Upper lobe of right lung (tissue), 1 donor: ENCODE results near the gene HNRNPA2B1. TPM values are rescaled to one million over a fixed set of nuclear protein-coding genes. Genes with fewer than 3 reads are reported as not detected.
A peak's percentile ranks its signal among the peaks of the same experiment; 100 is the strongest.

Experiments used
- ATAC-seq: fragments of 200-7000 bp; cut with Tn5 transposase; one replicate; pipeline ENCODE4 v1.9.1; 2020; ENCODE audit warnings: mild to moderate bottlenecking, moderate library complexity
- DNase-seq: peaks from one replicate; pipeline ENCODE4 v3.0.0-alpha.2; 2020
- H3K27ac ChIP-seq: fragments of 200-600 bp; one replicate; pipeline ENCODE4 v1.8.0; 2022
- H3K27me3 ChIP-seq: fragments of 200-600 bp; one replicate; pipeline ENCODE4 v1.8.0; 2022; ENCODE audit warnings: mild to moderate bottlenecking
- H3K36me3 ChIP-seq: fragments of 200-600 bp; one replicate; pipeline ENCODE4 v1.8.0; 2022
- H3K4me1 ChIP-seq: fragments of 200-600 bp; one replicate; pipeline ENCODE4 v1.8.0; 2022
- H3K4me3 ChIP-seq: fragments of 200-600 bp; one replicate; pipeline ENCODE4 v1.8.0; 2022; ENCODE audit warnings: mild to moderate bottlenecking
- H3K9me3 ChIP-seq: fragments of 200-600 bp; one replicate; pipeline ENCODE4 v1.8.0; 2022
- CTCF ChIP-seq: fragments of 200-600 bp; IDR thresholded peaks from one replicate; pipeline ENCODE4 v1.8.0; 2022; ENCODE audit warnings: antibody characterized with exemption
- intact Hi-C: fragments of 100-400 bp; cut with DNase I; formaldehyde crosslinking; loops from one replicate; pipeline ENCODE4 v1.11.0; 2022
- total RNA-seq: library from RNA; stranded (reverse); fragmentation: NEBNext Ultra II Directional; extraction: Animal tissue kit (Norgen Biotek cat#: 25700); gene quantifications from one replicate; pipeline ENCODE4 v1.2.1, GENCODE V29; 2021
- donor health status: DM: no; HTN: yes; CAD: no; lungs with severe emphysema.

The HNRNPA2B1 gene
- total RNA-seq, 1 donor from 2014 or later, result 343 TPM

GRCh38 chr7:26162431-26162830, 38.1 kb downstream of the HNRNPA2B1 start:
- TF ChIP-seq CTCF, result no peak
- no peaks in the 10 kb centered on the region for H3K9me3 ChIP-seq
- no peaks in the 10 kb centered on the region for H3K27me3 ChIP-seq
- H3K27ac ChIP-seq, result no peak overlapping the region
- no peak for ATAC-seq
- intact Hi-C loops, result no loop called here
- H3K36me3 ChIP-seq, result no peaks in the 10 kb centered on the region
- no peak overlapping the region for H3K4me3 ChIP-seq
- DNase-seq, result no peak
- H3K4me1 ChIP-seq, result no peaks in the 10 kb centered on the region

GRCh38 chr7:26160896-26161295, 39.6 kb downstream of the HNRNPA2B1 start:
- ATAC-seq, result no peak
- no peak overlapping the region for H3K4me3 ChIP-seq
- TF ChIP-seq CTCF, result no peak
- no peak overlapping the region for H3K27ac ChIP-seq
- DNase-seq, result no peak
- H3K9me3 ChIP-seq, result no peaks in the 10 kb centered on the region
- intact Hi-C loops, result no loop called here
- no peaks in the 10 kb centered on the region for H3K27me3 ChIP-seq
- peaks cover 12% of the 10 kb centered on the region for H3K4me1 ChIP-seq
- H3K36me3 ChIP-seq, result no peaks in the 10 kb centered on the region

GRCh38 chr7:26159243-26159642, 41.3 kb downstream of the HNRNPA2B1 start:
- Histone ChIP-seq H3K27ac (no peak overlapping the region), H3K27me3 (no peaks in the 10 kb centered on the region), H3K4me3 (no peak overlapping the region), H3K4me1 (peaks cover 20% of the 10 kb centered on the region), H3K36me3 (no peaks in the 10 kb centered on the region), H3K9me3 (no peaks in the 10 kb centered on the region)
- ATAC-seq, result no peak
- no peak for DNase-seq
- no peak for TF ChIP-seq CTCF
- intact Hi-C loops, result no loop called here

GRCh38 chr7:26157520-26158105, 42.9 kb downstream of the HNRNPA2B1 start:
- no peaks in the 10 kb centered on the region for H3K9me3 ChIP-seq
- no peaks in the 10 kb centered on the region for H3K36me3 ChIP-seq
- no peak for TF ChIP-seq CTCF
- H3K4me3 ChIP-seq, result no peak overlapping the region
- intact Hi-C loops, result no loop called here
- H3K27me3 ChIP-seq, result no peaks in the 10 kb centered on the region
- H3K4me1 ChIP-seq, result peaks cover 33% of the 10 kb centered on the region
- DNase-seq (no peak), ATAC-seq (no peak)
- no peak overlapping the region for H3K27ac ChIP-seq

- DNase-seq (no peak), ATAC-seq (peak; percentile 8)
- intact Hi-C loops, result no loop called here
- peaks cover 33% of the 10 kb centered on the region for H3K4me1 ChIP-seq
- no peaks in the 10 kb centered on the region for H3K27me3 ChIP-seq
- H3K27ac ChIP-seq, result peak overlapping the region; percentile 51
- H3K36me3 ChIP-seq, result no peaks in the 10 kb centered on the region
- no peak for TF ChIP-seq CTCF
- peak overlapping the region; percentile 21 for H3K4me3 ChIP-seq
- no peaks in the 10 kb centered on the region for H3K9me3 ChIP-seq
Observed at GRCh38 chr7:26156451-26157420, 43.8 kb downstream of the HNRNPA2B1 start.
